Effector CD4-positive, alpha-beta T cell (primary cell): ENCODE measurements around the gene INIP.

Experiments
- DNase-seq: peaks from one replicate; pipeline ENCODE4 v3.0.0-alpha.2; 2020

The INIP gene

GRCh38 chr9:112669326-112669725, 48.6 kb downstream of the INIP start:
- no peak for DNase-seq

DNA sequence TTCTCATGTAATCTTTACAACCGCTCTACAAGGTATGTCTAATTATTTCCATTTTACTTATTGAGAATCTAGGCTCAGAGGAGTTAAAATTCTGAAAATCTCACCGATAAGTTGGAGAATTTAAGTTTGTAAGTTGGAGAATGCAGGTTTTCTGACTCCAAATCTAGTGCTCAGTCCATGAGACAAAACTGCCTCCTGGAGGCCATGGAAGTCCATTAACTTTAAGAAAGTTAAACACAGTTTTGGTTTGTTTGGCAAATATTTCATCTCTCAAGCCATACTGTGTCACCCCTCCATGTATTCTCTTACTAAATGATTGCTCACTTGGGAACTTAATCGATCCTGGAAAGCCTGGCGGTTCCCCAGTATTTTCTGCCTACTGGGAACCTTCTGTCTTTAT, 52.6 kb downstream of the INIP start:
- no peak for DNase-seq

GRCh38 chr9:112664531-112664930, 53.4 kb downstream of the INIP start:
- no peak for DNase-seq

DNA sequence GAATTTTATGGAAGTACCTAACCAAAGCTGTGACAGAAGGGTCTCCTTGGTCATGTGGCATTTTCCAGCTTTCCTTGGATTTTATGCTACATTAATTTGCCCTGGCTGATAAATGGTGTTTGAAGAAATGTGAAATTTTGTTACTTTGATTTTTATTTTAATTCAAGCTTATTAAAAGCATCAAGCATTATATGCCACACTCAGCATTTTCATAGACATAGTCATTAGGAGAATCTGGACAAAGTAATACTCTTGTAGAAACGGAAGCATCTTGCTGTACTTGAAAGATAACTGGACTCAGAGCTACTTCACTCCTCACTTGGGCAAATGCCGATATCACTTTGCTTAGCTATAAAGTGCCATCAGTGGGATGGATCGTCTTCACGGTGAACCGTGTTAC, 54.2 kb downstream of the INIP start:
- no peak for DNase-seq

DNA sequence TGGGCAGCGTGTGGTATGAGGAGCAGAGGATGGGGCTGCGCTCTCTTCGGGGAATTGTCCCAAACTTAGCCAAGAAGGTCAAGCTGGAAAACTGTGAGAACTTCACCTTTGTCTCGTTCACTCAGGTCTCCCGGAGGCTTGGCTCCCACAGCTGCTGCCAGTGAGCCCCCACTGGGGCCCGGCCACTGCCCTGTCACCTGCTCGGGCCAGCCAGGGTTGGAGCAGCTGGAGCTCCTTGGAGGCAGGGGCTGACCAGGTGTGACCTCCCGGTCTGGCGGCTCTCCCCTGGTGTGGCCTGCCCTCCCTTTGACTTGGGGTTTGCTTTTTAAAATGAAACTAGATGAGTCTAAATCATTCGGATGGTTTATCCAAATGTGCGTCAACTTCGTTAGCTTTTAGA, 58.0 kb downstream of the INIP start:
- DNase-seq, result no peak

GRCh38 chr9:112655668-112656067, 62.2 kb downstream of the INIP start:
- DNase-seq, result no peak

- no peak for DNase-seq
These were observed 63.6 kb downstream of the INIP start for GRCh38 chr9:112654282-112654681.

GRCh38 chr9:112648624-112649023, 69.3 kb downstream of the INIP start:
- DNase-seq, result no peak

DNA sequence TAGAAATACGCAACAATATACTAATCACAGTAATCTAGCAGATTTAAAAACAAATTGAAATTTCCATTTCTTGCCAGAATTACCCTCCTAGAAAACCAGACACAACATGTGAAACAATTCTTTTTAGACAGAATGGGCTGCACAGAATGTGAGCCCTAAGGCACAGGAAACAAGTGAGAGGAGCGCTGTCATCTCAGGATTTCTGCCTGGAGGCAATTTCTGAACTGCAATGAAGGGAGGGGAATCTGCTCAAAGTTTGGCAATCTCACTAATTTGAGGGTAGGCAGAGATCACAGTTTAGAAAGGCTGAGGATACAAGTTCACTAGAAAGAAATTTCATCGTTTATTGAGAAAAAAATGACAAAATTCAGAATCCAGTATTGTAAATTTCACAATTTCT, 70.3 kb downstream of the INIP start:
- no peak for DNase-seq

DNA sequence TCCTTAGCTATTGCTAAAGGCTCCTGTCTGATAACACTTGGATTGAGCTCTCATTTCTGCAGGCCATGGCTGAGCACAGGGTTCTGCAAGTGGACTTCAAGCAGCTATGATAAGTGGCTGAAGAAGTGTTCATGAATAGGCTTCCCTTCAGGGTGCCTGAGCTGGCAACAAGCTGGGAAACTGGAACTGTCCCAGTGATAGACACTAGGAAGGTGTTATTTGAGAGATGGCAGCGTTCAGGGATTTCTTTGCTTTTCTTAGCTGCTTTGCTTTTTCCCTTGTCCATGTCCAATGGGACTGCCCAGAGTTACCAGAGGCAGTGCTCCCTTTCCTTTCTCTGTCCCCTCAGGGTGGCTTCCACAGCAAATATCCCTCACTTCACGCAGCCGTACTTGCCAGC, 75.8 kb downstream of the INIP start:
- DNase-seq, result no peak

DNA sequence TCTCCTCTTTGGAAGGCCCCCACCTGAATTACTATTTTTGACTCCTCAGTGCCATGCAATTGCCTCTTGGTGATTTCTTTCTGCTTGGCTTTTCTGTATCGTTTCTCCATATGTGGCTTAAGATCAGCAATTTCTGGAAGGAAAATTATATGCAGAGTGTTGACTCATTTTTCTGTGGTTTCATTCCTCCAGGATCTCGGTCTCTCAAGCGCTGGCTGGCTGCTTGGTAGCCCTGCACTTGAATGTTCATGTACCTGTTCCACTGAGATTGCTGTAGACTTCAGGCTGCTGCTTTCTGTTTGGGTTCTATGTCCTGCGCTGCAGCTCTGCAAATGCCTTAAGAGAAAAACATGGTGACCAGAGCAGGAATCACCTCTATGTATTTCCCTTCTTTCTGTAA, 77.6 kb downstream of the INIP start:
- no peak for DNase-seq
